ENCODE results near the gene RDX.
"Not testable (repeated sequence)": the region's sequence is repeated elsewhere in the genome, so short reads cannot be mapped to it uniquely, and the experiment has no call there.

The RDX gene

DNA sequence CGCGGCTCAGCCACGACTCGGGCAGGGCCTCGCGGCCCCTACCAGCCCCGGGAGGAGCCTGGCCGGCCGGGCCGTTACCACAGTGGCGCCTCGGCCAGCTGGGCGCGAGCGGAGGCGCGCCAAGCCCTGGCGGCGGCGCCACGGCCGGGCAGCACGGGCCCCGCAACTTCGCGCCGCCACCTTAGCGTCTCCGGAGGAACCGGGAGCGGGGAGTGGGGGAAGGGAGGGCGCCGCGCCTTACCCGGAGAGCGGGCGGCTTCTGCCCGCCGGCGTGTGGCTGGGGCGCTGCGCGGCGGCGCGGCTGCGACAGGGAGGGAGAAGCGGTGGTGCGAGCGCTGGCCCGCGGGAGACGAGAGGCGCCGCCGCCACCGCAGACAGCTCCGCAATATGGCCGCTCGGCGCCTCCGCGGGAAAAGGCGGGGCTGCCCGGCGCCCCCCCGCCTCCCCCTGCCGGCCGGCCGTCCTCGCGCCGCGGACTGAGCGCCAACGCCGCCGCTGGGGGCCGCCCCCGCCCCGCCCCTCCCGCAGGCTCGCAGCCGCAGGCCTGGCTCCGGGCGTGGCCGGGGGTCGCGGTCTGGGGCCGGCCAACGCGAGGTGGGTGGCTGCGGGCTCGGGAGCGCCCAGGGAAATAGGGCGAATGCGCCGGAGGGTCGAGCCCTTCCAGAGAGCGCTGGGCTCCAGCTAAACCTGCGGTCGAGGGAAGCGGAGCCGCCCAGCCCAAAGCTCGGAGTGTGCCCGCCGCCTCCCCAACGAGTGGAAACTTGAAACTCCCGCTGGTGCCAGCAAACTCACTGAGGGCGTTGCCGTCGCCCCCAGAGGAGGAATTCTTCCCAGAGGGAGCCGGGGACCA lies at the start of gene RDX:
Gene RDX, minus strand, starts transcription at position 389 of the 850 bp plus-strand sequence. CDS start 16,922 bp downstream, outside the sequence.
- peak in 12 of 14 donors; percentile 43 to 88 (median 78) for DNase-seq

DNA sequence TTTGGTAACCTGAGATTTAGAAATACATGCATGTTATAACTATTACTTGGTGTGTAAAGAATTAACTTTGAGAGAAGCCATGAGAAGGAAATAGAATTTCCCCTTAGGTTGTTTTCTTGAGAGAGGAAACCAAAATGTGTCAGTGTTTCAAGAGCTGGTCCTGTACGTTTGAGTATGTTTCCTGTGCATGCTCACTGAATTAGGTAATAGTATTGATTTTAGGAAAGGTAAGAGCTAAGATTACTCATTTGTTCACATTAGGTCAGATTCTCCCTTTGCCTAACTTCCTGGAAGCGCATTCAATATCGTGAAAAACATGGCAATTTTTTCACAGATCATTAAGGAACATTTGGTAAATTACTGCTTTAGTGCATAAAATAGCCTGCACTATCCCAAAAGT lies 49.3 kb upstream of the RDX start:
- no peak for DNase-seq

DNA sequence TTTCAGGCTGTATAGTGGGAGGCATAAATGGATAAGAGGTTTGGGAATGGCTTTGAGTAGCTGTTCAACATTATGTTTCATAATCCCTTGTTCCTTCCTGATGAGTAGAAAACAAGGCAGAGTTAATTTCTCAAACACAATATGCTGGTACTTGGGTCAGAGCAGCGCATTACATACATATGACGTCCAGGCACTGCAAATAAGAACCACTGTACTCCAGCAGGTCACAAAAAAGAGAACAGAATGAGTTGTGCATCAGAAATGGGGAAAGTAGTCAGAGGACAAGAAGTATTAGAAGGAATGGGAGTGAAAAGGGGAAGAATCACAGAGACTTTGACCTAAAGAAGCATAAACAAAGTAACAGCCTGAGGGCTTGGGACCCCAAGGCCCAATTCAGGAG lies 44.0 kb upstream of the RDX start:
- DNase-seq = no peak

DNA sequence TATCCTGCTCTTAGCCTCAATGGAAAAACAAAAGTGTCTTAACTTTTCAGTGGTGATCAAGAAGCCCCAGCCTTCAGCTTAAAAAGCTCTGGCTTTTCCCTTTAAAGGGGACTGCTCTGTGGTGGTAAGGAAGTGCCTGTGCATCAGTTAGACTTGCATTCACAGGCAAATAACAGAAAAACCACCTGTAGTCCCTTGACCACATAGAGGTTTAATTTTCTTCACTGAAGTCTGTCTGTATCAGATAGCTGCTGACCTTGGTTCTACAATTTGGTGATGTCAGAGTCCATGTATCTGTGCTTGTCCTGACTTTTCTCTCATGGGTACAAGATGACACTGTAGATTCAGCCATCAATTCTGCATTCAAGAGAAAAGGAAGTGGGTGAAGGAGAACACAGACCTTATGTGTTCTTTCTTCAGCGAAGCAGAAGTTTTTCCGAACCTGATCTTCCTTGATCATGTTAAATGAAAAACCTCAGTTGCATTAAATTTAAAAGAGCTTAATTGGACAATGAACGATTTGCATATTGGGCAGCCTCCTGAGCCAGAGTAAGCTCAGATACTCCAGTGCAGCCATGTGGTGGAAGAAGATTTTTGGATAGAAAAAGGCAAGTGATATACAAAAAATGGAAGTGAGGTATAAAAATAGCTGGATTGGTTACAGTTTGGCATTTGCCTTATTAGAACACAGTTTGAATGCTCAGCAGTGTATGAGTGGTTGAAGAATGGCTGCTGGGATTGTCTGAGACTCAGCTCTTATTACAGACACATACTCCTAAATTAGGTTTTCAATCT lies 43.2 kb upstream of the RDX start:
- no peak for DNase-seq

DNA sequence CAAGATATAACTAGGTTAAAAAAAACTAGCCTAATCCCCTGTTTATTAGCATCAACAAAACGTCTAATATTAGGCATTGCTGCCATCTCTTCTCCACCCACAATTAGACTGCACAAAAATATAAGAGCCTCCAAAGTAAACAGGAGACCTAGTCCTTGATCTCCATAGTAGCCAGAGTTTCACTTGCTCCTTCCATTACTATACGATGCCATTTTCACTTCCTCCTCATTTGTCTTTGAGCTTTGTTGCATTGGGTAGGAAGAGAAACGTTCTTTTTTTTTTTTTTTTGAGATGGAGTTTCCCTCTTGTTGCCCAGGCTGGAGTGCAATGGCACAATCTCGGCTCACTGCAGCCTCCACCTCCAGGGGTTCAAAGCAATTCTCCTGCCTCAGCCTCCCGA lies 42.3 kb upstream of the RDX start:
- no peak for DNase-seq

DNA sequence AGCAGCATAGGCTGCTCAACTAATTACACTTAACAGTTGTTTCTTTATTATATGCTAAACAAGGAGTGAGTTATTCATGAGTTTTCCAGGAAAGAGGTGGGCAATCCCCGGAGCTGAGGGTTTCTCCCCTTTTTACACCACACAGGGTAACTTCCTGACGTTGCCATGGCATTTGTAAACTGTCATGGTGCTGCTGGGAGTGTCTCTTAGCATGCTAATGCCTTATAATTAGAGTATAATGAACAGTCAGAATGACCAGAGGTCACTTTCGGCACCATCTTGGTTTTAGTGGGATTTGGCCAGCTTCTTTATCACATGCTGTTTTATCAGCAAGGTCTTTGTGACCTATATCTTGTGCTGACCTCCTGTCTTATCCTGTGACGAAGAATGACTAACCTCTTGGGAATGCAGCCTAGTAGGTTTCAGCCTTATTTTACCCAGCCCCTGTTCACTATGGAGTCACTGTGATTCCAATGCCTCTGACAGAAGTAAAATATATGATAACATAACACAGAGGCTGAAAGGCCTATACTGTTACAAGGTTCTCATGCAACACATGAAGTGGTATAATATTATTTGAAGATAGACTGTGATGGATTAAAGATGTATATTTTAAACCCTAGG lies 41.3 kb upstream of the RDX start:
- no peak for DNase-seq

DNA sequence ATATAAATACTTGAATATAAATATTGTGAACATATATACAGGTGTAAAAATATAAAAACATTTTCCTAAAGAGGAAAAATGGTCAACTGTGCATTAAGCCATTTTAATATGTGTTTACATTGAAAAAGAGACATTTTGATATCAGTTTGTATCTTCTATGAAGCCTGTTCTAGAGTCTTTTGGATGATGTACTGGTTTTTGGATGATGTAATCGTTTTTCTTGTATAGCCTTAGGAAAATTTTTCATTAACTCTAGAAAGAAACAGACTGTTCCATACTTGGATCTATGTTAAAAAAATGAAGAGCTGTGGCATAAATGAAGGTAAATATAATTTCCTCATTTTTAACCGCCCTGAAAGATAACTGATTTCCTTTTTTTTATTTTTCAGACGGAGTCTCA lies 39.6 kb upstream of the RDX start:
- no peak for DNase-seq

DNA sequence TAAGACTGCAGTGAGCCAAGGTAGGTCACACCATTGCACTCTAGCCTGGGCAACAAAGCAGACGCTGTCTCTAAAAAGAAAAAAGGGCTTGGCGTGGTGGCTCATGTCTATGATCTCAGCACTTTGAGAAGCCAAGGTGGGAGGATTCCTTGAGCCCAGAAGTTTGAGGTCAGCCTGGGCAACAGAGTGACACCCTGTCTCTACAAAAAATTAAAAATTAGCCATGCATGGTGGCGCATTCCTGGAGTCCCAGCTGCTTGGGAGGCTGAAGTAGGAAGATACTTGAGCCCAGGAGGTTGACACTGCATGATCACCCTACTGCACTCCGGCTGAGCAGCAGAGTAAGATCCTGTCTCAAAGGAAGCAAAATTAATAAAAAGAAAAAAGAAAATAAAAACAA lies 38.9 kb upstream of the RDX start:
- DNase-seq = no peak

DNA sequence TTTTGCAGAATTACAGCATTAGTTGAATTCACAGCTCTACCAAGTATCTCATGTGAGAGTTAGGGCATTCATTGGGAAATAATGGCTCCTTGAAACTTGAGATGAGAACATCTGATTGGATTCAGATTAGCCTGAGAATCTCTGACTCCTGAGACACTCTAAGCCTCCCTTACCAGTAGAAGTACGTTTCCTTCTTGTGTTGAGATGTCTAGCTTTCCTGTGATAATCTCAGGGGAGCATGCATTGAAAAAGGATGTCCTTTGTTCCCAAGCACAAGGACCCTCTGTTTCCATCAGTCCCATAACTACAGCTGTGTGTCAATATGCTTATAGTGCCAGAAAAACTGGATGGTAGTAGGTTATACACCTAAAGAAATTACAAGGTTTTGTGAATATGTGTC lies 35.2 kb upstream of the RDX start:
- DNase-seq = no peak

DNA sequence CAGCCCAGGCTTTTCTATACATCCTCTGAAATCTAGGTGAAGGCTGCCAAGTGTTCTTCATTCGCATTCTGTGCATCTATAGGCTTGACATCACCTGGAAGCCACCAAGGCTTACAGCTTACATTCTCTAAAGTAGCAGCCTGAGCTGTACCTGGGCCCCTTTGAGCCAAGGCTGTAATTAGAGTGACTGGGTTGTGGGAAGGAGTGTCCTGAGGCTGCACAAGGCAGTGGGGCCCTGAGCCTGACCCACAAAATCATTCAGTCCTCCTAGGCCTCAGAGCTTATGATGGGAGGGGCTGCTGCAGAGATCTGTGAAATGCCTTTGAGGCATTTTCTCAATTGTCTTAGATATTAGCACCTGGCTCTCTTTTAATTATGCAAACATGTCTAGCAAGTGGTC lies 33.0 kb upstream of the RDX start:
- no peak for DNase-seq

DNA sequence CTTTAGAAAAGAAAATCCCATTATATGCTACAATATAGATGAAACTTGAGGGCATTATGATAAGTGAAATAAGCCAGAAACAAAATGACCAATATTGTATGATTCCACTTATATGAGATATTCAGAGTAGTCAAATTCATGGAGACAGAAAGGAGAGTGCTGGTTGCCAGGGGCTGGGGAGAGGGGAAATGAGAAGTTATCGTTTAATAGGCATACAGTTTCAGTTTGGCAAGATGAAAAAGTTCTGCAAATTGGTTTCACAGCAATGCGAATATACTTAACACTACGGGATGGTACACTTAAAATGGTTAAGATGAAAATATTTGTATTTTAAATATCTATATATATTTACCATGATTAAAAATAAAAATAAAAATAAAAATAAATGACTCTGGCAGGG lies 31.1 kb upstream of the RDX start:
- DNase-seq = no peak

DNA sequence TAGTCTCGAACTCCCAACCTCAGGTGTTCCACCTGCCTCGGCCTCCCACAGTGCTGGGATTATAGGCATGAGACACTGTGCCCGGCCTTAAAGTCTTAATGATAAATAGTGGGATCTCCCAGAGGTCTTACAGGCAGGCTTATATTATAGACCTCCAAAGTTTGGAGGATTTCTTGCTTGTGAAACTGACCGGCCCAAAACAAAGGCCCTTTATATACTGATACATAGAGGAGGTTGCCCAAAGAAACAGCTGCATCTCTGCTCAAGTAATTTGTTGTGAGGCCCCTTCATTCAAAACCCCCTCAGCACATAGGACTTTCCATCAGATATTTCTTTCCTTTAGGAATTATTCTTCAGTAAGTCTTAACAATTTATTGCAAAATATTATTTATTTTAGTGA lies 27.4 kb upstream of the RDX start:
- no peak for DNase-seq

DNA sequence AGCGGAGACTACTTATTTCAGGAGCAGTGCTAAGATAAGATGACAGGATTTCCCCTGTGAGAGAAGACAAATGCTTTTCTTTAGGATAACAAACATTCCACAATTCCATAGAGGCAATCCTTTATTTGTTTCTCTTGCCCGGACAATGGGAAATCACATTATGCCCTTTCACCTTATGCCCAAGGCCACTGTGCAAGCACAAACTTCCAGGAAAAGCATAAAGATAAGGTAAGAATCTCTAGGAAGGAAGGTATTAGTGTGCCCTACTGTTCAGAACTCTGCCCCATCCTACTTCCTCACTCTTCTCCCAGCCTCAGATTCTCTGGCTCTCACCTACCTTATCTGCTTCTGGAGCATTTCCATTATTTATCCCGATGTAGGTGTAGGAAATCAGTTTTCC lies 23.1 kb upstream of the RDX start:
- no peak for DNase-seq

DNA sequence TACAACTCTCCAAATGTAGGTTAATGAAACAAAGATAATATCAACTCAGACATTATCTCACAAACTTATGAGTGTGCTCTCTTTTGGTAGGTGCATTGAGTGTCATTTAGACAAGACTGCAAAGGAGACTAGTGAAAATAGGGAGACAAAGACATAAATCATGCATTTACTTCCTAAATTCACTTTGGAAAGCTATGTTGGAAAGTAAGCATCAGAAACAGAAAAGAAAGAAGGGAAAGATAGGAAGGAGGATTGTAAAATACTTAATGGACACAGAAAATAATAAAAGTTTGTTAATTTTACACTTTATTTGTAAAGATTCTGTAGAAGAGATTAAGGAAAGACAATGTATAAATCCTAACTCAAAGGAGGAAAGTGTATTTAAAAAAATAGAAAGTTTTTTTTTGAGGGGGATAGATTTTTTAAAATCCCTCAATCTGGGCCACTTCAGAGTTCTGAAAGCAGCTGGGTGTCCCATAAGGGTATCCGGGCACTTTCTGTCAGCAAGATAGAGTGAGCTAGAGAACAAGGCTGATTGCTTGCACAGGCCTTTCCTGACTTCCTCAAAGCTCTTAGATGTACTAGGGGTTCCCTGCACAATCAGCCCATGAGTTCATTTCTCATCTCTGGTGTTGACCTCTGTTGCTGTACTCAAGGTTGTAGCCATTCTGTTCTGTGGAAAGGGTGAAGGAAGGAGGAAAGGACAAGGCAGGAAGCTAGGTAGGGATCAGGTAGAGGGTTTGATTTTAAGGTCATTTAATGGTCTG lies 22.4 kb upstream of the RDX start:
- DNase-seq = no peak

DNA sequence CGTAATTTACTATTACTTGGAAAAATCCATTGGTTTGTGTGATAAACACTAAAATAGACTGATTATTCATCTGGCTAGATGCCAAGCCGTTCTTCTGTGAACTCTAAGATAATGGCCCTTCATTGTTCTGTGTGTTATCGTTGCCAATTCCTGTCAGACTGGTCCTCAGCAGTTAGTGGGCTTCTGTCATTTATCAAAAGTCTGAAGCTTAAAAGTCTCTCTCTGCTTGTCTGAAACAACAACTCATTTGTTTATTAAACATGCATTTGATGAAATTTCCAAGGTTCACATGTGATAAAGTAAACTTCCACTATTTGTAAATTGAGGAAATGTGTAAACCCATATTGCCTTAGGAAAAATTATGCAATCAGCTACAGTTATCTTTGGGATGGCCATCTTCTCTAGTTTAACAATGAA lies 21.1 kb upstream of the RDX start:
- DNase-seq = peak in 1 of 14 donors; percentile 8

DNA sequence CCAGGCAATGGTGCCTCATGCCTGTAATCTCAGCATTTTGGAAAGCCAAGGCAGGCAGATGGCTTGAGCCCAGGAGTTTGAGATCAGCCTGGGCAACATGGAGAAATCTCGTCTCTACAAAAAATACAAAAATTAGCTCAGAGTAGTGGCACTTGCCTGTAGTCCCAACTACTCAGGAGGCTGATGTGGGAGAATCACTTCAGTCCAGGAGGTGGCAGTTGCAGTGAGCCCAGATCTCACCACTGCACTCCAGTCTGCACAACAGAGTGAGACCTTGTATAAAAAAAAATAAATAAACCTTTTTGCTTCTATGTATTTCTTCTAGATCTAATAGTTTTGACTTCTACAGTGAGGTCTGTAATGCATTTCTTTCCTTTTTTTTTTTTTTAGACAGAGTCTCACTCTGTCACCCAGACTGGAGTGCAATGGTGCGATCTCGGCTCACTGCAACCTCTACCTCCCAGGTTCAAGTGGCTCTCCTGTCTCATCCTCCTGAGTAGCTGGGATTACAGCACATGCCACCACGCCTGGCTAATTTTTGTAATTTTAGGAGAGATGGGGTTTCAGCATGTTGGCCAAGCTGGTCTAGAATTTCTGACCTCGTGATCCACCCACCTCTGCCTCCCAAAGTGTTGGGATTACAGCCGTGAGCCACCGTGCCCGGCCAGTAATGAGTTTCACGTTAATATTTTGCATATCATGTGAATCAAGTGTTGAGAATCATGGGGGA lies 18.1 kb upstream of the RDX start:
- no peak for DNase-seq

DNA sequence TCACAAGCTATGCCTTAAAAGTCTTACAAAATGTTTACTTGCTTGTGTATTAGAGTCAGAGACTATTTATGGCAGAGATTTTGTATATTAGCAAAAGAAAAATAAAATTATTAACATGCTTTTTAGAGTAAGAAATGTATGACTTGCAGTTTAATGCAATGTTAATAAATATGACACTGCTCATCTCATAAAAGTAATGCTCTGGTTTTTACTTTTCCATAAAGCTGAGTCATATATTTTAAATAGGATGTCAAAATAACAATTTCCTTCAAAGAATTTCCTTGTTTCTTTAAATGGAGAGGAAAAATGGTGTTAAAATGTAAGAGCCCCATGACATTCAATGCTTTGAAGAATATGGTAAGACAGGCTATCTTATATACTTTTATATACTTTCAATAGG lies 16.3 kb upstream of the RDX start:
- DNase-seq = no peak

DNA sequence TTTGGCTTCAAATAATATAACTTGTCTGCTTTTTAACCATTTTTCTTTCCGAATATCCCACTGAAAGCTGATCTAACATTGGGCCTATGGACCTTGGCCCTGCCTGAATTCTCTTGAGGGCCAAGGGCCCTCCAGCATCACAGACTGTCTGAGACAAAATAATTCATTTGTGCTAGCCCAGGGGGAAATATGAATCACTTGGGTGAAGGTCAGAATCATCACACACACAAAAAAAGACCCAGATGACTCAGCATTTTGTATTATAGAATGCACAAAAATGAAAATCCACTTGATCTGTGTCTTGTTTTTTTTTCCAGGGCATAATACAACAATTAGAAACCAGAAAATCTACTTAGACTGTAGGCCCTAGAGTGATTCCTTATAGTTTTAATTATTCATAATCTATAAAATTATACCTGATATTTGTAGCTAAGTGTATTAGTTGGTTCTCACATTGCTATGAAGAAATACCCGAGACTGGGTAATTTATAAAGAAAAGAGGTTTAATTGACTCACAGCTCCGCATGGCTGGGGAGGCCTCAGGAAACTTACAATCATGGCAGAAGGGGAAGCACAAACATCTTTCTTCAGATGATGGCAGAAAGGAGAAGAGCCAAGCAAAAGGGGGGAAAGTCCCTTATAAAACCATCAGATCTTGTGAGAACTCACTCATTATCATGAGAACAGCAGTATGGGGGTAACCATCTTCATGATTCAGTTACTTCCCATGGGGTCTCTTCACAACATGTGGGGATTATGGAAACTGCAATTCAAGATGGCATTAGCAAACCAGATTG lies 15.6 kb upstream of the RDX start:
- DNase-seq = no peak

DNA sequence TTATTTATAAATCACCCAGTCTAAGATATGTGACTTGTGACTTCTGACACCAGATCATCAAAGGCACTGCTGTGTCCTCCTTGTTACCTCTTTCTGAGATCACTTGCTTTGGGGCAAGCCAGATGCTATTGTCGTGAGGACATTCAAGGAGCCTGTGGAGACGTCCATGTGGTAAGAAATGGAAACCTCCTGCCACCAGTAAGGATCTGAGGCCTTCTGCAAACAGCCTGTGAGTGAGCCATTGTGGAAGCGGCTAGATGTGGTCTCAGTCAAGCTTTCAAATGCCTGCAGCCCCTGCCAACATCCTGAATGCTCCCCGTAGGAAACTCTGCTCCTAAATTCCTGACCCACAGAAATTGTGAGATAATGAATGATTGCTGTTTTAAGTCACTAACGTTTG lies 11.7 kb upstream of the RDX start:
- no peak for DNase-seq

DNA sequence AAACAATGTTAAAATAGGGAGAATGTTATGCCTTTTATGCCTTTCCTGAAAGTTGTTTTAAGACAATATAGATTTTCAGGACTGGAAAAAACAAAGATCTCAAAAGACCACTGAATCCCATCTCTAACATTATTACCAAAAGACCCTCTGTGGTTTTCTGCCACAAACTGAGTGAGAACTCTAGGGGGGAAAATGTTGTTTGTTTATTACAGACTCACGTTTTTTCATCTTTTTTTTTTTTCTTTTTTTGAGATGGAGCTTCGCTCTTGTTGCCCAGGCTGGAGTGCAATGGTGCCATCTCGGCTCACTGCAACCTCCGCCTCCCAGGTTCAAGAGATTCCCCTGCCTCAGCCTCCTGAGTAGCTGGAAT lies 9.6 kb upstream of the RDX start:
- DNase-seq = not testable (repeated sequence)

Data from C1 segment of cervical spinal cord (tissue), 14 donors.